GM12878 (cell line): ENCODE data around the gene OR6M1. TPM values are rescaled to one million over a fixed set of nuclear protein-coding genes. Genes with fewer than 3 reads are reported as not detected.

ENCODE experiments used
- ATAC-seq: fragments of 200-7000 bp; cut with Tn5 transposase; 3 replicates; pipeline ENCODE4 v1.9.1; 2020; ENCODE audit warnings: mild to moderate bottlenecking, moderate library complexity
- BruUV-seq: library from RNA; stranded (reverse); fragments of 400-500 nt; replicated peaks from 2 replicates; lab custom pipeline; 2021; lab: Mats Ljungman, UMichigan
- CTCF ChIA-PET: fragments of 300-600 bp; sonication (Branson Sonifier 250); formaldehyde crosslinking; extraction: SDS; loops from one replicate; lab custom pipeline; 2021; ENCODE audit warnings: inconsistent platforms; lab: Yijun Ruan, JAX
- POLR2A ChIA-PET: fragments of 350-600 bp; formaldehyde crosslinking; extraction: SDS; loops from one replicate; lab custom pipeline; 2021; ENCODE audit warnings: inconsistent platforms; lab: Charles Lee
- RAD21 ChIA-PET: fragments of 300-600 bp; sonication (Branson Sonifier 250); formaldehyde crosslinking; loops from one replicate; lab custom pipeline; 2023; ENCODE audit warnings: antibody characterized with exemption; ENCODE audit not compliant: unreplicated experiment; lab: Charles Lee
- SMC1A ChIA-PET: fragments of 300-600 bp; sonication (Branson Sonifier 250); formaldehyde crosslinking; loops from one replicate; lab custom pipeline; 2023; ENCODE audit not compliant: unreplicated experiment, uncharacterized antibody; lab: Charles Lee
- DNase-seq: peaks from one replicate; pipeline ENCODE4 v3.0.0-alpha.2; 2011; ENCODE audit warnings: low read depth, low spot score
- FAIRE-seq: peaks from 3 replicates; lab custom pipeline; 2011; peaks lifted over from hg19 to GRCh38; lab: Jason Lieb, UNC
- H2AFZ ChIP-seq: 2 replicates; pipeline ENCODE4 v1.6.0; 2011; ENCODE audit warnings: low read depth, low read length, control low read depth; ENCODE audit not compliant: control insufficient read depth
- H3K27ac ChIP-seq: 2 replicates; pipeline ENCODE4 v1.5.1; 2011; ENCODE audit warnings: control low read depth; ENCODE audit not compliant: control insufficient read depth, insufficient read depth
- H3K27me3 ChIP-seq, 2 experiments: replicated peaks in 1 of 2; 2 replicates each; pipeline versions ENCODE4 v1.6.0 to v1.6.1; 2011; ENCODE audit warnings: low read length in 1 of 2; ENCODE audit not compliant: control insufficient read depth in 2 of 2, insufficient read depth in 2 of 2
- H3K36me3 ChIP-seq, 2 experiments: 2 replicates each; pipeline ENCODE4 v1.5.1; 2011; ENCODE audit warnings: low read length in 1 of 2; ENCODE audit not compliant: control insufficient read depth in 2 of 2, insufficient read depth in 2 of 2
- H3K4me1 ChIP-seq: 2 replicates; pipeline ENCODE4 v1.6.1; 2011; ENCODE audit warnings: mild to moderate bottlenecking, low read length, moderate library complexity, mixed read lengths; ENCODE audit not compliant: control insufficient read depth, insufficient read depth
- H3K4me2 ChIP-seq: 2 replicates; pipeline ENCODE4 v1.6.0; 2011; ENCODE audit warnings: control low read depth; ENCODE audit not compliant: control insufficient read depth, insufficient read depth
- H3K4me3 ChIP-seq: fragments of 200-600 bp; sonication (generic); 2 replicates; pipeline ENCODE4 v1.5.1; 2016
- H3K79me2 ChIP-seq: 2 replicates; pipeline ENCODE4 v1.6.0; 2011; ENCODE audit warnings: low read length; ENCODE audit not compliant: control insufficient read depth, insufficient read depth
- H3K9ac ChIP-seq: 2 replicates; pipeline ENCODE4 v1.8.0; 2011; ENCODE audit warnings: low read length, control low read depth, mixed read lengths; ENCODE audit not compliant: control insufficient read depth, insufficient read depth
- H3K9me3 ChIP-seq: replicated peaks from 3 replicates; pipeline ENCODE4 v1.5.1; 2011; ENCODE audit warnings: mild to moderate bottlenecking, low read length; ENCODE audit not compliant: control insufficient read depth, insufficient read depth
- H4K20me1 ChIP-seq: 2 replicates; pipeline ENCODE4 v1.6.0; 2011; ENCODE audit not compliant: control insufficient read depth, insufficient read depth
- ASH2L ChIP-seq: fragments of 300-600, 200-600 bp; sonication (generic); IDR thresholded peaks from 2 replicates; pipeline ENCODE4 v1.6.1; 2017; ENCODE audit warnings: low read depth, mild to moderate bottlenecking, borderline replicate concordance
- CHD1 ChIP-seq: IDR thresholded peaks from 2 replicates; pipeline ENCODE4 v1.6.1; 2012; ENCODE audit warnings: low read depth, low read length, improper control_type of control experiment
- DPF2 ChIP-seq: fragments of 450-650 bp; IDR thresholded peaks from 2 replicates; pipeline ENCODE4 v1.6.1; 2017; ENCODE audit warnings: mild to moderate bottlenecking
- EED ChIP-seq: sonication (generic); IDR thresholded peaks from 2 replicates; pipeline ENCODE4 v1.6.1; 2016; ENCODE audit warnings: antibody characterized with exemption, low read depth
- GATAD2B ChIP-seq: fragments of 450-650 bp; conservative IDR thresholded peaks from 2 replicates; pipeline ENCODE4 v1.6.1; 2017; ENCODE audit warnings: low read depth, mild to moderate bottlenecking, moderate library complexity
- JUNB ChIP-seq: IDR thresholded peaks from 2 replicates; pipeline ENCODE4 v1.6.1; 2016; ENCODE audit warnings: antibody characterized with exemption, mild to moderate bottlenecking
- MXI1 ChIP-seq: fragments of 150-350 bp; IDR thresholded peaks from 2 replicates; pipeline ENCODE4 v1.6.1; 2011; ENCODE audit warnings: low read depth, mild to moderate bottlenecking, inconsistent platforms, low read length, improper control_type of control experiment
- NFXL1 ChIP-seq: fragments of 450-650 bp; IDR thresholded peaks from 2 replicates; pipeline ENCODE4 v1.6.1; 2017; ENCODE audit warnings: antibody characterized with exemption, mild to moderate bottlenecking, borderline replicate concordance
- NFYB ChIP-seq: IDR thresholded peaks from 2 replicates; pipeline ENCODE4 v1.6.1; 2011; ENCODE audit warnings: low read depth, mild to moderate bottlenecking, low read length, improper control_type of control experiment, moderate library complexity; ENCODE audit not compliant: insufficient read depth
- PAX8 ChIP-seq: fragments of 450-650 bp; IDR thresholded peaks from 2 replicates; pipeline ENCODE4 v1.6.1; 2017; ENCODE audit warnings: mild to moderate bottlenecking, moderate library complexity
- RELA ChIP-seq: fragments of 450-650 bp; IDR thresholded peaks from 2 replicates; pipeline ENCODE4 v1.8.0; 2014; ENCODE audit warnings: borderline replicate concordance; ENCODE audit not compliant: partially characterized antibody
- SMAD1 ChIP-seq: fragments of 450-650 bp; IDR thresholded peaks from 2 replicates; pipeline ENCODE4 v1.6.1; 2018; ENCODE audit warnings: mild to moderate bottlenecking, low read depth; ENCODE audit not compliant: partially characterized antibody
- SUZ12 ChIP-seq: fragments of 200-600 bp; sonication (generic); IDR thresholded peaks from one replicate; pipeline ENCODE4 v1.6.1; 2018; ENCODE audit warnings: antibody characterized with exemption, mild to moderate bottlenecking; ENCODE audit not compliant: unreplicated experiment
- WGBS: methylation state at CpG from one replicate; pipeline ENCODE4 v1.1.6; 2016; ENCODE audit warnings: low lambda C conversion rate; ENCODE audit not compliant: insufficient replicate concordance, insufficient coverage; ENCODE audit errors: missing lambda C conversion rate; 5-methylcytosine and 5-hydroxymethylcytosine counted together
- in situ Hi-C: fragments of 300-500 bp; cut with MboI; formaldehyde crosslinking; loops from 9 replicates; pipeline ENCODE4 v1.14.3; 2018; ENCODE audit warnings: mixed read lengths
- intact Hi-C: fragments of 100-400 bp; cut with micrococcal nuclease; formaldehyde crosslinking; loops from one replicate; pipeline ENCODE4 v1.14.2; 2022; ENCODE audit not compliant: unreplicated experiment
- polyA plus RNA-seq, 11 experiments: library from polyadenylated mRNA; depleted of rRNA in 4 of 11; unstranded in 6 of 11; stranded (reverse) in 5 of 11; fragments of >200 nt; fragmentation: Nextera tagmentation in 4 of 11; fragmentation: Illumina TruSeq in 1 of 11; extraction: Ambion mirVana in 4 of 11; extraction: Trizol in 1 of 11; gene quantifications; 1 replicate in 1 of 11; 2 replicates in 10 of 11; pipeline versions ENCODE4 v1.2.1 to v1.2.3, GENCODE V29; 2011 to 2016; ENCODE audit warnings: inconsistent platforms in 2 of 11, missing spikeins in 2 of 11, low read depth in 1 of 11
- total RNA-seq, 4 experiments: library from RNA; depleted of rRNA in 3 of 4; stranded (reverse); fragments of >200 nt in 3 of 4; fragmentation: Illumina TruSeq in 1 of 4; extraction: Trizol in 1 of 4; gene quantifications; 2 replicates each; pipeline versions ENCODE4 v1.2.1 to v1.2.3, GENCODE V29; 2013 to 2021
- TF ChIP-seq, protein P1 (sequence below): fragments of 450-650 bp; IDR thresholded peaks from 2 replicates; pipeline ENCODE4 v1.6.1; 2017; ENCODE audit warnings: antibody characterized with exemption, mild to moderate bottlenecking, moderate library complexity
- TF ChIP-seq, protein P2 (sequence below): fragments of 150-350 bp; IDR thresholded peaks from 2 replicates; pipeline ENCODE4 v1.6.1; 2014; ENCODE audit warnings: mild to moderate bottlenecking, low read depth, low read length
- TF ChIP-seq, protein P3 (sequence below): IDR thresholded peaks from 2 replicates; pipeline ENCODE4 v1.6.1; 2011; ENCODE audit warnings: low read depth, low read length, improper control_type of control experiment, borderline replicate concordance
- TF ChIP-seq, protein P4 (sequence below): IDR thresholded peaks from 2 replicates; pipeline ENCODE4 v1.6.1; 2011; ENCODE audit warnings: mild to moderate bottlenecking, low read depth, low read length, moderate library complexity; ENCODE audit not compliant: insufficient replicate concordance

OR6M1 gene
- total and polyA plus RNA-seq, 10 of the 15 experiments (the other 5 are each of a cell fraction or from before 2014, with no cell fraction given), result not detected

DNA sequence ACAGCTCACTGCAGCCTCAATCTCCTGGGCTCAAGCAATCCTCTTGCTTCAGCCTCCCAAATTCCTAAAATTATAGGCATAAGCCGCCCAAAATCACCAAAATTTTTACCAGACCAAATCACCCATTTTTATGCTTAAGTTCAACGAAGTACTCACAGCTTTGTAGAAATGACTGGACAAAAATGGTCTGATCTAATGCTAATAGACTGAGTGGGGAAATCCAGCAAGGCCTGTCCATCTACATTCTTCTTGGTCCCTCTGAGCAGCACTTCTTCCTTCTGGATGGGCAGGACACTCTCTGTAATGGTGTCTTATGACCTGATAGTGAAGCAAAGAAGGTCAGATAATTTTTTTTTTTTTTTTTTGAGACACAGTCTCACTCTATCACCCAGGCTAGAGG is 33.1 kb downstream of the OR6M1 start:
- SMC1A ChIA-PET, result no interaction called here
- no peak for ATAC-seq
- no peak overlapping the region for H2AFZ ChIP-seq
- TF ChIP-seq ASH2L, result no peak
- TF ChIP-seq GATAD2B, result no peak
- TF ChIP-seq DPF2, result no peak
- no peak for TF ChIP-seq SUZ12
- TF ChIP-seq NFYB, result no peak
- TF ChIP-seq, protein P1, sequence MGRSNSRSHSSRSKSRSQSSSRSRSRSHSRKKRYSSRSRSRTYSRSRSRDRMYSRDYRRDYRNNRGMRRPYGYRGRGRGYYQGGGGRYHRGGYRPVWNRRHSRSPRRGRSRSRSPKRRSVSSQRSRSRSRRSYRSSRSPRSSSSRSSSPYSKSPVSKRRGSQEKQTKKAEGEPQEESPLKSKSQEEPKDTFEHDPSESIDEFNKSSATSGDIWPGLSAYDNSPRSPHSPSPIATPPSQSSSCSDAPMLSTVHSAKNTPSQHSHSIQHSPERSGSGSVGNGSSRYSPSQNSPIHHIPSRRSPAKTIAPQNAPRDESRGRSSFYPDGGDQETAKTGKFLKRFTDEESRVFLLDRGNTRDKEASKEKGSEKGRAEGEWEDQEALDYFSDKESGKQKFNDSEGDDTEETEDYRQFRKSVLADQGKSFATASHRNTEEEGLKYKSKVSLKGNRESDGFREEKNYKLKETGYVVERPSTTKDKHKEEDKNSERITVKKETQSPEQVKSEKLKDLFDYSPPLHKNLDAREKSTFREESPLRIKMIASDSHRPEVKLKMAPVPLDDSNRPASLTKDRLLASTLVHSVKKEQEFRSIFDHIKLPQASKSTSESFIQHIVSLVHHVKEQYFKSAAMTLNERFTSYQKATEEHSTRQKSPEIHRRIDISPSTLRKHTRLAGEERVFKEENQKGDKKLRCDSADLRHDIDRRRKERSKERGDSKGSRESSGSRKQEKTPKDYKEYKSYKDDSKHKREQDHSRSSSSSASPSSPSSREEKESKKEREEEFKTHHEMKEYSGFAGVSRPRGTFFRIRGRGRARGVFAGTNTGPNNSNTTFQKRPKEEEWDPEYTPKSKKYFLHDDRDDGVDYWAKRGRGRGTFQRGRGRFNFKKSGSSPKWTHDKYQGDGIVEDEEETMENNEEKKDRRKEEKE, result no peak
- TF ChIP-seq PAX8, result no peak
- TF ChIP-seq, protein P2, sequence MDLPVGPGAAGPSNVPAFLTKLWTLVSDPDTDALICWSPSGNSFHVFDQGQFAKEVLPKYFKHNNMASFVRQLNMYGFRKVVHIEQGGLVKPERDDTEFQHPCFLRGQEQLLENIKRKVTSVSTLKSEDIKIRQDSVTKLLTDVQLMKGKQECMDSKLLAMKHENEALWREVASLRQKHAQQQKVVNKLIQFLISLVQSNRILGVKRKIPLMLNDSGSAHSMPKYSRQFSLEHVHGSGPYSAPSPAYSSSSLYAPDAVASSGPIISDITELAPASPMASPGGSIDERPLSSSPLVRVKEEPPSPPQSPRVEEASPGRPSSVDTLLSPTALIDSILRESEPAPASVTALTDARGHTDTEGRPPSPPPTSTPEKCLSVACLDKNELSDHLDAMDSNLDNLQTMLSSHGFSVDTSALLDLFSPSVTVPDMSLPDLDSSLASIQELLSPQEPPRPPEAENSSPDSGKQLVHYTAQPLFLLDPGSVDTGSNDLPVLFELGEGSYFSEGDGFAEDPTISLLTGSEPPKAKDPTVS, result no peak
- no peak for TF ChIP-seq CHD1
- TF ChIP-seq, protein P3, sequence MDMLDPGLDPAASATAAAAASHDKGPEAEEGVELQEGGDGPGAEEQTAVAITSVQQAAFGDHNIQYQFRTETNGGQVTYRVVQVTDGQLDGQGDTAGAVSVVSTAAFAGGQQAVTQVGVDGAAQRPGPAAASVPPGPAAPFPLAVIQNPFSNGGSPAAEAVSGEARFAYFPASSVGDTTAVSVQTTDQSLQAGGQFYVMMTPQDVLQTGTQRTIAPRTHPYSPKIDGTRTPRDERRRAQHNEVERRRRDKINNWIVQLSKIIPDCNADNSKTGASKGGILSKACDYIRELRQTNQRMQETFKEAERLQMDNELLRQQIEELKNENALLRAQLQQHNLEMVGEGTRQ, result no peak
- TF ChIP-seq, protein P4, sequence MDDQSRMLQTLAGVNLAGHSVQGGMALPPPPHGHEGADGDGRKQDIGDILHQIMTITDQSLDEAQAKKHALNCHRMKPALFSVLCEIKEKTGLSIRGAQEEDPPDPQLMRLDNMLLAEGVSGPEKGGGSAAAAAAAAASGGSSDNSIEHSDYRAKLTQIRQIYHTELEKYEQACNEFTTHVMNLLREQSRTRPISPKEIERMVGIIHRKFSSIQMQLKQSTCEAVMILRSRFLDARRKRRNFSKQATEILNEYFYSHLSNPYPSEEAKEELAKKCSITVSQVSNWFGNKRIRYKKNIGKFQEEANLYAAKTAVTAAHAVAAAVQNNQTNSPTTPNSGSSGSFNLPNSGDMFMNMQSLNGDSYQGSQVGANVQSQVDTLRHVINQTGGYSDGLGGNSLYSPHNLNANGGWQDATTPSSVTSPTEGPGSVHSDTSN, result no peak
- TF ChIP-seq SMAD1, result no peak
- no peak for TF ChIP-seq RELA
- no peak for TF ChIP-seq JUNB
- TF ChIP-seq EED, result no peak
- no peak for TF ChIP-seq MXI1
- no peak for TF ChIP-seq NFXL1
- POLR2A ChIA-PET, result interaction anchor here (0.7 kb wide), 1 partner anchor 138 kb away, joined by 3 read pairs; no protein-coding TSS in a partner anchor
- DNase-seq, result no peak
- in situ Hi-C loops, result no loop called here
- RAD21 ChIA-PET, result no interaction called here
- H3K36me3 ChIP-seq, result no peaks in the 10 kb centered on the region
- no peak for FAIRE-seq
- H4K20me1 ChIP-seq, result no peaks in the 10 kb centered on the region
- no peaks in the 10 kb centered on the region for H3K27me3 ChIP-seq
- WGBS, result 45% methylated on average over 2 of the region's 2 CpGs
- H3K4me3 ChIP-seq, result no peak overlapping the region
- no peaks in the 10 kb centered on the region; the same call in 2 of the 3 replicates for H3K9me3 ChIP-seq
- BruUV-seq, result no TSS peak
- H3K27ac ChIP-seq, result no peak overlapping the region
- no peaks in the 10 kb centered on the region for H3K4me1 ChIP-seq
- intact Hi-C loops, result no loop called here
- no peaks in the 10 kb centered on the region for H3K79me2 ChIP-seq
- H3K4me2 ChIP-seq, result no peak overlapping the region
- no peak overlapping the region for H3K9ac ChIP-seq
- CTCF ChIA-PET, result no interaction called here
